ENCODE data around the gene CELF2.

Gene CELF2

DNA sequence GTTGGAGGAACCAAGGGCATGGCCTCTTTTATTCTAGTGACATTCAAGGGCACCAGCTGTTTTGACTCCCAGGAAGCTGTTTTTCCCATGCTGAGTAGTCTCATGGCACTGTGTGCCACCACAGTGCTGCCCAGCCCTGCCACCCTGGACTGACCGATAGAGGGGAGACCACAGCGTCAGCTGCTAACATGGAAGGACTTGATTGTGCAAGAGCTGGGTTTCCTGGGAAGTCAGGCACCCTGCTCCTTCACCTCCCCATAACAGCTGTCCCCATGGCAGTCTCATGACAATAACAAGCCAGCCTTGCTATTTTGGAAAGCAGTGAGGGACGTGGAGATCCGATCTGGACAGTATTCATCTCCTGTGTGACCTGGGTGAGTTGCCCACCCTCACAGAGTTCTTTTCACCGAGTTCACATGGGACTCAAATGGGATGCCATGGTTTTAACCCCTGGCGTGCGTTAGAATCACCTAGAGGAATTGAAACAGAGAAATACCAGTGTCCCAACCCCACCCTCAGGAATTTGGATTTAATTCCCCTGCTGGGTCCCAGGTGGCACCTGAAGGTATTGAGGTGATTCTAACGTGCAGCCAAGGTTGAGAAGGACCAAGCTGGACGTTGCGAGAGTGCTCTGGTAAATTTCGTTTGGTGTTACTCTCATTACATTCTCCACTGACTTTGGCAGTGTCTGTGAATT lies 174.8 kb downstream of the CELF2 start:
- no peak overlapping the region for H3K4me3 ChIP-seq (ENCODE audit: low read depth, low read length)
- ChIA-PET CTCF (no interaction called here), POLR2A (interaction anchor here (0.6 kb wide), 1 partner anchor 132 kb away, joined by 3 read pairs; no protein-coding TSS in a partner anchor)
- DNase-seq (ENCODE audit: low read depth, low spot score): no peak
- TF ChIP-seq, protein P1, sequence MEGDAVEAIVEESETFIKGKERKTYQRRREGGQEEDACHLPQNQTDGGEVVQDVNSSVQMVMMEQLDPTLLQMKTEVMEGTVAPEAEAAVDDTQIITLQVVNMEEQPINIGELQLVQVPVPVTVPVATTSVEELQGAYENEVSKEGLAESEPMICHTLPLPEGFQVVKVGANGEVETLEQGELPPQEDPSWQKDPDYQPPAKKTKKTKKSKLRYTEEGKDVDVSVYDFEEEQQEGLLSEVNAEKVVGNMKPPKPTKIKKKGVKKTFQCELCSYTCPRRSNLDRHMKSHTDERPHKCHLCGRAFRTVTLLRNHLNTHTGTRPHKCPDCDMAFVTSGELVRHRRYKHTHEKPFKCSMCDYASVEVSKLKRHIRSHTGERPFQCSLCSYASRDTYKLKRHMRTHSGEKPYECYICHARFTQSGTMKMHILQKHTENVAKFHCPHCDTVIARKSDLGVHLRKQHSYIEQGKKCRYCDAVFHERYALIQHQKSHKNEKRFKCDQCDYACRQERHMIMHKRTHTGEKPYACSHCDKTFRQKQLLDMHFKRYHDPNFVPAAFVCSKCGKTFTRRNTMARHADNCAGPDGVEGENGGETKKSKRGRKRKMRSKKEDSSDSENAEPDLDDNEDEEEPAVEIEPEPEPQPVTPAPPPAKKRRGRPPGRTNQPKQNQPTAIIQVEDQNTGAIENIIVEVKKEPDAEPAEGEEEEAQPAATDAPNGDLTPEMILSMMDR (IDR thresholded peaks at IDR 0.05; ENCODE audit: insufficient read depth, low read length, missing control alignments): no peak

DNA sequence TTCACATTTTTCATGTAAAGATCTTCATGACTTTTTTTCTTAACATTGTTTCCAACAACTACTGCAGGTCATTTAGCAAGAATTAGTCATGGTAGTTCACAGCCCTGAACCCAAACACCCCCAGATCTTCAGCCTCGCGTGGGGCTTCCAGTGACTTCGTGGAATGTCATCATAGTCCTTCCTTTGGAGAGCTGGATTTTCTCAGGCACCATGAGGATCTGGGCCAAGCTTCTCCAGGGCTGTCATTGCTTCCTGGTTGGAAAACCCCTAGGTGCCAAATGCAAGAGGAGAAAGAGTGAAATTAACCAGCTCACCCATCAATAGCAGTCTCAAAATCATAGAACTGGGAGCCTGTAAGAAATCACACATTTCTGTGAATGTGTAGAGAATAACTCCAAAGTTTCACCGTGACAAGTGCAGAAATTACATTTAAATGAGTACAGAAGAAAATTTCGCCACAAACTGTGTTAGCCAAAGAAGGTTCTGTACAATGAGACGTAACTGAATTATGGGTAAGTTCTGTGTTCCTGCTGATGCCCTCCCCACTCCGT lies 175.4 kb downstream of the CELF2 start:
- DNase-seq (ENCODE audit: low read depth, low spot score): no peak
- H3K4me3 ChIP-seq (ENCODE audit: low read depth, low read length): no peak overlapping the region
- CTCF ChIA-PET: no interaction called here
- TF ChIP-seq, protein P1 (IDR thresholded peaks at IDR 0.05; ENCODE audit: insufficient read depth, low read length, missing control alignments): no peak
- POLR2A ChIA-PET: no interaction called here

DNA sequence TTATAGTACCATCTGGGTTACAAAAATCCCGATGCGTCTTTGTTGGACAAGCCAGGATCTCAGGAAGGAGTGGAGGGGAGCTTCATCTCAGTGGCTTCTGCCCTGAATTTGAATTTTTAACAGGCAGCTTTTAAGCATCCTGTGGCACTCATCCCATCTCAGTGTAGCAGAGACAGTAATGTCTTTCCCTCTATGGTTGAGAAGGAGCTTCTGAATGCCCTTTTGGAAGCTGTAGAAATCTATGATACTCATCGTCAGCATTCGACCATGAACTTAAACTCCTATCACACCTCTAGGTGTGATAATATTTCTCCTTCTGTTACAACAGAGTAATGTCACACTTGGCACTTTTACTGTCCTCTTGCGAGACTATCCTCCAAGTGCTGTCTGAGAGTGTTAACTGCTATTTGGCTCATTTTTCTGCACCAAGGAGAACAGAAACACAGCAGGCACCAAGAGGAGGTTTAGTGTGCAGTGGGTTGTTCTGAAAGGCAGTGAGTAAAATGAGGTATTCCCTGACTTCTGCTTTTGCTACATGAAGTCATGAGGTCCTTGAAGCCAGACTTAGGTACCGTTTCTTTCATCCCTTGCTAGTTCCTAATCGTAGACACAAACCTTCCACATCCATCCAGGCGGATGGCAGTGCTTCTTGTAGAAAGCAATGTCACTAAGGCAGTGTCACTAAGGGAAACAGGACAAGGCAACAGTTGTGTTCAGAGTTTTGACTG lies 177.4 kb downstream of the CELF2 start:
- no peak overlapping the region for H3K4me3 ChIP-seq (ENCODE audit: low read depth, low read length)
- DNase-seq (ENCODE audit: low read depth, low spot score): no peak
- ChIA-PET POLR2A (no interaction called here), CTCF (no interaction called here)
- TF ChIP-seq, protein P1 (IDR thresholded peaks at IDR 0.05; ENCODE audit: insufficient read depth, low read length, missing control alignments): no peak

DNA sequence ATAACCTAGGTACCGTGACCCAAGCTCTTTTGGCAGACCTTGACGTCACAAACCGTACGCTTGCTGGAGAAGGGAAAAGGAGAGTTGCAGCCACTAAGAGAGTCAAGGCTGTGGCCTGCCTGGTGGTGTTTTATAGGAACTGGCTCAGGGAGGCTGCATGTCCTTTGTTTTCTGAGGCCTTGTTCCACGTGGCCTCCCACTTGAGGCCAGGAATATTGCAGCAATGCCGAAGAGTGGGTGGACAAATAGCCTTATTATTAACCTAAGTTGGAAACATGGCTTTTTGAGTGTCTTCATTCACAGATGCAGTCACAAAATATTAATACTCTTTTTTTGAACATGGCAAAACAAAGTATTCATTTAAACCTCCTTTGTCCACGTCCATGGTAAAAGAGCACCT lies 178.0 kb downstream of the CELF2 start:
- TF ChIP-seq, protein P1 (IDR thresholded peaks at IDR 0.05; ENCODE audit: insufficient read depth, low read length, missing control alignments): no peak
- CTCF ChIA-PET: no interaction called here
- H3K4me3 ChIP-seq (ENCODE audit: low read depth, low read length): no peak overlapping the region
- no peak for DNase-seq (ENCODE audit: low read depth, low spot score)
- POLR2A ChIA-PET: no interaction called here

DNA sequence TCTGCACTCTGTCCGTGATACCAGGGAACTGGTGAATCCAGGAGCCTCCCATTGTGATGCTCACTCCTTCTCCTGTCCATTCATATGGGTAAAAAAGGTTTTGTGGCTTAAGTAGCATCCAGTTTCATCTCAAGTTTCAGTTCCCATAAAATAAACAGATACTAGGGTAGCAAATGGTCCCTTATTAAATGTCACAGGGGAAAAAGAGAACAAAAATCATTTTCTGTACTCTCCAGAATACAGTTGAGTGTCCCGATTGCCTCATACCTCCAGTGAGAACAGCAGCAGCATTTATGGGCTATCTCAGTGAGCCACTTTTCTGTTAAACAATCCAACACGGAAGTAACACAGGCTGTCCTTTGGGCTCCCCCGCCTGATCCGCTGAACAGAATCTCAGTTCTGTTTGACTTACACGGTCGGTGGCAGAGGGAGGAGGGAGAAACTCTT lies 179.6 kb downstream of the CELF2 start:
- TF ChIP-seq, protein P1 (IDR thresholded peaks at IDR 0.05; ENCODE audit: insufficient read depth, low read length, missing control alignments): no peak
- DNase-seq (ENCODE audit: low read depth, low spot score): no peak
- ChIA-PET POLR2A (no interaction called here), CTCF (no interaction called here)
- no peak overlapping the region for H3K4me3 ChIP-seq (ENCODE audit: low read depth, low read length)

DNA sequence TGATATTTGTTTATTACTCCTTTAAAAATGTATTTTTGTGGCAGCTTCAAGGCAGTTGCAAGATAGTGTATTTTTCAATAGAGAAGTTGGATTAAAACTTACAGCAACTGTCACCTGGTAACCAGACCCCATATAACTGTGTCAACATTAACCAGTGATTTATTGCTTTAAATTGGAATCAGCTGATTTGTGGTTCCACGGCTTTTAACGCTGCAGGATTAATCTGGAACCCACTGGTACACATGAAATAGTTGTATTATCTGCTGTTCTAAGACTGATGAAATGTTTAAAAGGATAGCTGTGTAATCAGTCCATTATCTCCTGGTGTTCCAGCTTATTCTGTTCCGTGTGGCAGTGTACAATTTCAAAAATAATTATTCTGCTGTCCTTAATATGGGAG lies 180.2 kb downstream of the CELF2 start:
- TF ChIP-seq, protein P1 (IDR thresholded peaks at IDR 0.05; ENCODE audit: insufficient read depth, low read length, missing control alignments): no peak
- H3K4me3 ChIP-seq (ENCODE audit: low read depth, low read length): no peak overlapping the region
- DNase-seq (ENCODE audit: low read depth, low spot score): no peak
- CTCF ChIA-PET: no interaction called here
- POLR2A ChIA-PET: no interaction called here
